Stimulated activated CD4-positive, alpha-beta T cell treated with anti-CD3 and anti-CD28 coated beads, Interleukin-1b, Interleukin-23, amount 100 ng/mL, for 48 hours (primary cell): Measurements from ENCODE around the gene ACE.

Experiments used
- DNase-seq: peaks from one replicate; pipeline ENCODE4 v3.0.0-alpha.2; 2020

The ACE gene

GRCh38 chr17:63517825-63518534, 41.1 kb downstream of the ACE start:
- DNase-seq = no peak

- no peak for DNase-seq
These were observed 42.4 kb downstream of the ACE start for GRCh38 chr17:63519116-63519881.

- no peak for DNase-seq
These were observed 43.4 kb downstream of the ACE start for GRCh38 chr17:63519972-63520882.

GRCh38 chr17:63523253-63523855, 46.5 kb downstream of the ACE start, which contains the start of gene KCNH6:
KCNH6 (plus strand) TSS chr17:63523358; CDS start chr17:63523414, 56 bp downstream.
- no peak for DNase-seq

GRCh38 chr17:63524051-63524450, 47.2 kb downstream of the ACE start:
- no peak for DNase-seq

- DNase-seq = no peak
These were observed 48.5 kb downstream of the ACE start for GRCh38 chr17:63525190-63525946.

- DNase-seq = no peak
These were observed 50.0 kb downstream of the ACE start for GRCh38 chr17:63526861-63527260.

GRCh38 chr17:63528183-63528582, 51.3 kb downstream of the ACE start:
- no peak for DNase-seq

- DNase-seq = no peak
These were observed 53.1 kb downstream of the ACE start for GRCh38 chr17:63529711-63530556.

- no peak for DNase-seq
These were observed 53.7 kb downstream of the ACE start for GRCh38 chr17:63530557-63531021.

GRCh38 chr17:63531022-63531965, 54.4 kb downstream of the ACE start:
- DNase-seq = no peak

GRCh38 chr17:63533433-63534077, 56.7 kb downstream of the ACE start:
- no peak for DNase-seq

GRCh38 chr17:63534078-63534570, 57.3 kb downstream of the ACE start:
- DNase-seq = no peak

GRCh38 chr17:63534816-63535455, 58.1 kb downstream of the ACE start:
- no peak for DNase-seq

- no peak for DNase-seq
These were observed 58.8 kb downstream of the ACE start for GRCh38 chr17:63535640-63536039.

- no peak for DNase-seq
These were observed 60.1 kb downstream of the ACE start for GRCh38 chr17:63537001-63537400.

- DNase-seq = peak; percentile 19
These were observed 61.3 kb downstream of the ACE start for GRCh38 chr17:63537991-63538692.
